ENCODE data around the gene VPS26B. TPM values are rescaled to one million over a fixed set of nuclear protein-coding genes. Genes with fewer than 3 reads are reported as not detected.
"Not testable (repeated sequence)": the region's sequence is repeated elsewhere in the genome, so short reads cannot be mapped to it uniquely, and the experiment has no call there.

VPS26B gene
- total RNA-seq, 2 donors from 2014 or later = 49.9 to 51.1 TPM

DNA sequence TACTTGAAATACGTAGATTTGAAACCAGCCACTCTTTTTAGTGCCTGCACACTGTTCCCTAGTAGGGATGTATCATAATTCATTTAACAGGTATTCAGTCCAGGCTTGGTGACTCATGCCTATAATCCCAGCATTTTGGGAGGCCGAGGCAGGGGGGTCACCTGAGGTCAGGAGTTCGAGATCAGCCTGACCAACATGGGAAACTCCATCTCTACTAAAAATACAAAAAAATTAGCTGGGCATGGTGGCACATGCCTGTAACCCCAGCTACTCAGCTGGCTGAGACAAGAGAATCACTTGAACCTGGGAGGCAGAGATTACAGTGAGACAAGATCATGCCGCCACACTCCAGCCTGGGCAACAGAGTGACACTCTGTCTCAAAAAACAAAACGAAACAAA is 59.9 kb downstream of the VPS26B start:
- DNase-seq; H3K27ac Mint-ChIP-seq; H3K27me3 Mint-ChIP-seq; H3K36me3 Mint-ChIP-seq (ENCODE audit: low read depth); H3K4me1 Mint-ChIP-seq; H3K9me3 ChIP-seq (ENCODE audit: control insufficient read depth, low read length, poor library complexity, severe bottlenecking); H3K4me3 Mint-ChIP-seq; ATAC-seq: not testable (repeated sequence)

DNA sequence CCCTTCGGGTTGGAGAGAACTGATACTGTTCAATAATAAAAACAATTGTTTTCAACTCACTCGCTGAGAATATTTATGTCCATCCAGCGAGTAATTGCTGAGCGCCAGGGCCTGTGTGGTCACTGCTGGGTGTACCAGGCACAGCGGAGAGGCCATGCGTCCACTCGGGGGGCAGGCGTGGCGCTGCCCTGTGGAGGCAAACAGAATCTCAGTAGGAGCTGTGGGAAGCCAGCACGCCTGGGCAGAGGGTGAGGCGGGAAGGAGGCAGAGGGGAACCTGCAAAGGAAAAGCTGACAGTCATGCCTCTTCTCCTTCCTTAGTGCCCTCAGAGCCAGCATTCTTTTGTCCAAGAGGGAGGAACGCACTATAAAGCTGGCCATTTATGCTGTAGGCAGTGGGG is 63.1 kb downstream of the VPS26B start:
- H3K4me3 Mint-ChIP-seq = no peak overlapping the region
- no peaks in the 10 kb centered on the region for H3K27me3 Mint-ChIP-seq
- DNase-seq = no peak
- H3K27ac Mint-ChIP-seq = no peak overlapping the region
- H3K36me3 Mint-ChIP-seq (ENCODE audit: low read depth) = no peaks in the 10 kb centered on the region
- H3K9me3 ChIP-seq (ENCODE audit: control insufficient read depth, low read length, poor library complexity, severe bottlenecking) = no peaks in the 10 kb centered on the region
- no peak for ATAC-seq
- peaks cover 2% of the 10 kb centered on the region for H3K4me1 Mint-ChIP-seq

DNA sequence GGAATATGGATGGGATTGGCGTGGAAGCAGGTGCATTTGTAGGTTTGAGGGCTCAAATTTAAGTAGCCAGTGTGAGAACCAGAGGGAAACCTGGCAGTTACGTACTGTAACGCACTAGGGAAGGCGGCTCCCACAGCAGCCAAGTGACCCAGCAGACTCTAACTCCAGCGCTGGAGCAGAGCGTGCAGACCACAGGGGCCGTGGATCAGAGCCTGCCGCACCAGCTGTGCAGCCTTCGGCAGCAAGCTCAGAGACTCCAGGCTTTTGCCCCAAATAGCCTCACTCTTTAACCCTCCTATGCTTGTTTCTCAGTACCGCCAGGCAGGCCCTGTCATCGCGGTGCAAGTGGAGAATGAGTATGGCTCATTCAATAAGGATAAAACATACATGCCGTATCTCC is 64.0 kb downstream of the VPS26B start:
- H3K36me3 Mint-ChIP-seq (ENCODE audit: low read depth) = no peaks in the 10 kb centered on the region
- DNase-seq (no peak), ATAC-seq (no peak)
- H3K4me3 Mint-ChIP-seq = no peak overlapping the region
- H3K27ac Mint-ChIP-seq = no peak overlapping the region
- peaks cover 2% of the 10 kb centered on the region for H3K4me1 Mint-ChIP-seq
- H3K27me3 Mint-ChIP-seq = no peaks in the 10 kb centered on the region
- no peaks in the 10 kb centered on the region for H3K9me3 ChIP-seq (ENCODE audit: control insufficient read depth, low read length, poor library complexity, severe bottlenecking)

DNA sequence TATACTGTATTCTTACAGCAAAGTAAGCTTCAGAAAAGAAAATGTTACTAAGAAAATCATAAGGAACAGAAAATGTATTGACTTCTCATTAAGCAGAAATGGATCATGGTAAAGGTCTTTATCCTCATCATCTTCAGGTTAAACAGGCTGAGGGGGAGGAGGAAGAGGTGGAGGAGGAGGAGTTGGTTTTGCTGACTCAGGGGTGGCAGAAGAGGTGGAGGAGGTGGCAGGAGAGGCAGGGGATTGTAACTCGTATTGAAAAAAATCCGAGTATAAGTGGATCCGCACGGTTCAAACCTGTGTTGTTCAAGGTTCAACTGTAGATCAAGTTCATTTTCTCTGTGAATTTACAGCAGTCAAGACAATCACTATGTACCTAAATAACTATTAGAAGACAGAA is 64.7 kb downstream of the VPS26B start:
- Mint-ChIP-seq H3K4me1 (peaks cover 2% of the 10 kb centered on the region), H3K36me3 (ENCODE audit: low read depth) (no peaks in the 10 kb centered on the region), H3K27ac (no peak overlapping the region), H3K27me3 (no peaks in the 10 kb centered on the region), H3K4me3 (no peak overlapping the region)
- DNase-seq = no peak
- no peaks in the 10 kb centered on the region for H3K9me3 ChIP-seq (ENCODE audit: control insufficient read depth, low read length, poor library complexity, severe bottlenecking)
- no peak for ATAC-seq

DNA sequence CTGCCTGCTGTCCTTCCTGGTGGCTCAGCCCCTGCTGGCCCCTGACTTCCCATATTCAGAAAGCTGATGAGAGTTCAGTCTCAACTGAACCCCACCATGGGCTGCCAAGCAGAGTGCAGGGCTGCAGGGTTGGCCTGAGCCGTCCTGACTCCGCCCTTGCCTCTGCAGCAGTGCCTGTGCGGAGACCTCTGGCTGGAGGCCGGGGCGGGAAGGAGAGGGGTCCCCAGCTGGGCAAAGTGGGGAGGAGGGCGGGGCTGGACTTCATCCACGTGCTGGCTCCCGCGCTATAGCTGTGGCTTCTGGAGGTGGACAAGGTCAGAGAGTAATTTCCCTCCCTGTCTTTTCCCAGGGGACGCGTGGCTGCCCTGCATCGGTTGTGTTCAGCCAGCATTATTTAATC is 65.3 kb downstream of the VPS26B start:
- peaks cover 7% of the 10 kb centered on the region for H3K4me1 Mint-ChIP-seq
- H3K9me3 ChIP-seq (ENCODE audit: control insufficient read depth, low read length, poor library complexity, severe bottlenecking) = no peaks in the 10 kb centered on the region
- H3K4me3 Mint-ChIP-seq = no peak overlapping the region
- H3K36me3 Mint-ChIP-seq (ENCODE audit: low read depth) = no peaks in the 10 kb centered on the region
- H3K27me3 Mint-ChIP-seq = no peaks in the 10 kb centered on the region
- DNase-seq = no peak
- ATAC-seq = no peak
- H3K27ac Mint-ChIP-seq = no peak overlapping the region

DNA sequence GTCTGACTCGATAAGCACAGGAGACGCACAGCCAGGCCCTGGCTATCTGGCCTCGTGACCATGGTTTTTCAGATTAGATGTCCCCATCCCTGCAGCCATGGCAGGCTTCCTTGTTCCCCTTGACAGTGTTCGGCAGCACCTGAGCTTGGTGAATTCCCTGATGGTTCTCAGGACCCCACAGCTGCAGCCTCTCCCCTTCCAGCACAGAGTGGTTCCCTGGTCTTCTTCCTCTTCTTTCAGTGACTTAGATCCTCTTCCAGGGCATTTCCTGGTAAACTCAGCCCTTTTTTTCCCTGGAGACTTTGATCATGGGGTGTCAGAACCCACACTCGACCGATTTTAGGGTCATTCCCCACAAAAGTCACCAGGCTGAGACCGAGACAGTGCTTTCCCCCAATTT is 66.2 kb downstream of the VPS26B start:
- Mint-ChIP-seq H3K27me3 (no peaks in the 10 kb centered on the region), H3K4me3 (no peak overlapping the region), H3K36me3 (ENCODE audit: low read depth) (no peaks in the 10 kb centered on the region), H3K4me1 (peaks cover 7% of the 10 kb centered on the region), H3K27ac (no peak overlapping the region)
- no peak for DNase-seq
- no peak for ATAC-seq
- H3K9me3 ChIP-seq (ENCODE audit: control insufficient read depth, low read length, poor library complexity, severe bottlenecking) = no peaks in the 10 kb centered on the region

DNA sequence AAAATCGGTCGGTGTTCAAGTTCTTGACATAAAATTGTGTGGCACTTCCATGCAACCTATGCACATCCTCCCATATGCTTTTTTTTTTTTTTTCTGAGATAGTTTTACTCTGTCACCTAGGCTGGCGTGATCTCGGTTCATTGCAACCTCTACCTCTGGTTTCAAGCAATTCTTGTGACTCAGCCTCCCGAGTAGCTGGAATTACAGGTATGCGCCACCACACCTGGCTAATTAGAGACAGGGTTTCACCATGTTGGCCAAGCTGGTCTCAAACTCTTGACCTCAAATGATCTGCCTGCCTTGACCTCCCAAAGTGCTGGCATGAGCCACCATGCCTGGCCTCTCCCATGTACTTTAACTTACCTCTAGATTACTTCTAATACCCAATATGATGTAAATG is 66.7 kb downstream of the VPS26B start:
- no peaks in the 10 kb centered on the region for H3K36me3 Mint-ChIP-seq (ENCODE audit: low read depth)
- ATAC-seq = no peak
- no peak overlapping the region for H3K27ac Mint-ChIP-seq
- no peak overlapping the region for H3K4me3 Mint-ChIP-seq
- H3K9me3 ChIP-seq (ENCODE audit: control insufficient read depth, low read length, poor library complexity, severe bottlenecking) = no peaks in the 10 kb centered on the region
- H3K27me3 Mint-ChIP-seq = no peaks in the 10 kb centered on the region
- H3K4me1 Mint-ChIP-seq = peaks cover 7% of the 10 kb centered on the region
- DNase-seq = no peak

DNA sequence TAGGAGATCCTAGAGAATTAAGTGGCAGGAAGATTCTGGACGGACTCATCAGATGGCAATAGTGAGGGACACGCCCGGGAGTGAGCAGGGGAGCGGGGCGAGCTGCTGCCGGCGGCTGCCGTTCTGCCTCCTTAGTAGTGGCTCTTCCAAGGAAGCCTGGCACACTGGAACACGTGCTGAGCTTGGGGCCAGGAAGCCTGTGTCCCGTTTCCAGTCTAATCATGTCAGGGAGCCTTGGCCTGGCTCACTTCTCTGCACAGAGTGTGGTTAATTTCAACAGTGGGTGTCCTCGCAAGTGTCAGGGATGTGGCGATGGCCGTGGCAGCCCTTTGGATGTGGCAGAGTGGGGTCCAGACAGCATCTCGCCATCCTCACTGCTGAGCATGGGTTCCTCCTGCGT is 68.2 kb downstream of the VPS26B start:
- Mint-ChIP-seq H3K27ac (no peak overlapping the region), H3K4me1 (peaks cover 7% of the 10 kb centered on the region)
- ATAC-seq = no peak

DNA sequence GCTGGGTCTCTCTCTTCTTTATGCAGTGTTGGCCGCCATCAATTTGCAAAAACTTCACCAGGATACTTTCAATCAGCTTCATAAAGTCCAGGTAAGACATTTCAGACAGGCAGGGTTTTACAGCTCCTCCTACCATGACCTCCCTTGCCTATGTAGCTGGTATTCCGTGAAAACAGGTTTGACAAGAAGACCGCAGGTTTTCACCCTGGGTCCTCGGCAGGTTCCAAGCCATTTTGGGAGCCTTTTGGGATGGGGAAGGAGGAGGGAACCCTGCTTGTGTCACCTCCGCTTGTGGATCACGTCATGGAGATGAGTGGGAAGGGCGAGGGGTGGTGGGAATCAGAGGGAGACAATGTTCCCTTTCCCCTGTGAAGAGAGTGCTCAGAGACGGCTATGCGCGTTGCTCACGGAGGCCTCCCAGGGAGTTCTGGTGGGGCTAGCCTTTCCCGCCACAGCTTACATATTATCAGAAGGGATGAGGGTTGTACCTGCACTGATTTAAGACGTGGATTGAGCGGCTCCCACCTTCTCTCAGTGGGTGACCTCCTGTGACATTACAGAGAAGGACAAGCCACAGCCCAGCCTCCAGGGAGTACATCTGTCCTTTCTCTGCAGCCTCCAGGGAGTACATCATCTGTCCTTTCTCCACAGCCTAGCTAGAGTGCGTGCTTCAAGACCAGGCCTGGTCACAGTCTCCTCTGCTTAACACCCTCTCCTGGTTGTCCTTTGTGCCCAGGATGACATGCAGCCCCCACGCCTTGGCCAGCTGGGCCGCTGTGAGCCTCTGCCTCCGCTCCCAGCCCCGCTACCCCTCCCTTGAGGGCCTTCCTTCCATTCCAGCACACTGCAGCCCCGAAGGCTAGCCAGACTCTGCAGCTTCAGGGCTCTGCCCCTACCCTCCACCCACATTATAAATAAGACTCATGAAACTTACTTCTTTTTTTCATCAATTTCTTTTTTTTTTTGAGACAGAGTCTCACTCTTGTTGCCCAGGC is 68.9 kb downstream of the VPS26B start:
- Mint-ChIP-seq H3K4me1 (peaks cover 7% of the 10 kb centered on the region), H3K36me3 (ENCODE audit: low read depth) (no peaks in the 10 kb centered on the region), H3K27me3 (no peaks in the 10 kb centered on the region), H3K27ac (peak overlapping the region; percentile 60), H3K4me3 (no peak overlapping the region)
- no peak for ATAC-seq
- DNase-seq = no peak
- no peaks in the 10 kb centered on the region for H3K9me3 ChIP-seq (ENCODE audit: control insufficient read depth, low read length, poor library complexity, severe bottlenecking)

More for the DNA sequence above, 68.2 kb downstream of the VPS26B start:
- no peak for DNase-seq
- H3K4me3 Mint-ChIP-seq = no peak overlapping the region
- no peaks in the 10 kb centered on the region for H3K36me3 Mint-ChIP-seq (ENCODE audit: low read depth)
- H3K9me3 ChIP-seq (ENCODE audit: control insufficient read depth, low read length, poor library complexity, severe bottlenecking) = no peaks in the 10 kb centered on the region
- H3K27me3 Mint-ChIP-seq = no peaks in the 10 kb centered on the region

DNA sequence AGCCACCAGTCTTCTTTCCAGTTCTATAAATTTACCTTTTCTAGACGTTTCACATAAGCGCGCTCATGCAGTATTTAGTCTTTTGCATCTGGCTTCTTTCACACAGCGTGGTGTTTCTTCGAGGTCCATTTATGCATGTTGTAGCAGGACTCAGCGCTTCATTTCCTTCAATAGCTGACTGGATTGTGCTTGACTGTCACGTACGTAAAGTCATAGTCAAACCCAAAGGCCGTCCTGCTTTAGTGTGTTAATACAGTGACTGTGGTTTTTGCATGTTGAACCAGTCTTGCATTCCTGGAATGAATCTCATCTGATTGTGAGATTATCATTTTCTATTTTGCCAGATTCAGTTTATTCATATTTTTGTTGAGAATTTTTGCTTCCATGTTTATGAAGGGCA is 70.2 kb downstream of the VPS26B start:
- Mint-ChIP-seq H3K27ac (peak overlapping the region; percentile 60), H3K4me3 (no peak overlapping the region), H3K36me3 (ENCODE audit: low read depth) (no peaks in the 10 kb centered on the region), H3K27me3 (no peaks in the 10 kb centered on the region), H3K4me1 (peaks cover 4% of the 10 kb centered on the region)
- H3K9me3 ChIP-seq (ENCODE audit: control insufficient read depth, low read length, poor library complexity, severe bottlenecking) = no peaks in the 10 kb centered on the region
- ATAC-seq (no peak), DNase-seq (no peak)

Other genes with a start within 250 kb of the VPS26B start
- 10 to 100 TPM; 12.5 to 37.4 TPM for gene JAM3, start 155.6 kb upstream of the VPS26B start, total RNA-seq
- gene NCAPD3, start 704 bp upstream of the VPS26B start, total RNA-seq = 10 to 100 TPM; 26.8 to 31.4 TPM
- 10 to 100 TPM; 32.9 to 36.5 TPM for gene THYN1, start 28.7 kb downstream of the VPS26B start, total RNA-seq
- gene ACAD8, start 28.9 kb downstream of the VPS26B start, total RNA-seq = 10 to 100 TPM; 20.3 to 23.6 TPM
- gene GLB1L3, start 51.7 kb downstream of the VPS26B start, total RNA-seq = 1 to 10 TPM; 2.0 to 2.2 TPM
- gene GLB1L2, start 107.3 kb downstream of the VPS26B start, total RNA-seq = under 1 TPM; 0.37 to 0.73 TPM
- under 1 TPM; 0.17 to 0.18 TPM for gene B3GAT1, start 187.6 kb downstream of the VPS26B start, total RNA-seq

Measured in T-helper 17 cell (primary cell).